Chondrocyte (in vitro differentiated cells): ENCODE data around the gene ARGLU1. TPM values are rescaled to one million over a fixed set of nuclear protein-coding genes. Genes with fewer than 3 reads are reported as not detected.

Experiments used
- DNase-seq: peaks from one replicate; pipeline ENCODE4 v3.0.0; 2021; ENCODE audit warnings: mixed read lengths, low spot score
- H3K27ac Mint-ChIP-seq: one replicate; pipeline ENCODE4 v1.8.0; 2021; ENCODE audit warnings: mild to moderate bottlenecking, moderate library complexity, mixed read lengths; ENCODE audit not compliant: unreplicated experiment
- H3K27me3 Mint-ChIP-seq: 2 replicates; pipeline ENCODE4 v1.8.0; 2021; ENCODE audit warnings: low read depth, mixed read lengths
- H3K36me3 Mint-ChIP-seq: 2 replicates; pipeline ENCODE4 v1.8.0; 2021; ENCODE audit warnings: low read depth, mixed read lengths
- H3K4me1 Mint-ChIP-seq: 2 replicates; pipeline ENCODE4 v1.8.0; 2021; ENCODE audit warnings: low read depth, mild to moderate bottlenecking, mixed read lengths
- H3K4me3 Mint-ChIP-seq: one replicate; pipeline ENCODE4 v1.8.0; 2021; ENCODE audit warnings: mild to moderate bottlenecking, moderate library complexity, mixed read lengths; ENCODE audit not compliant: unreplicated experiment
- H3K9me3 Mint-ChIP-seq: 2 replicates; pipeline ENCODE4 v1.8.0; 2021; ENCODE audit warnings: low read depth, mixed read lengths
- total RNA-seq: library from RNA; stranded (reverse); gene quantifications from 3 replicates; pipeline ENCODE4 v1.2.1, GENCODE V29; 2021
- TF ChIP-seq, protein P1 (sequence below): fragments of 200-600 bp; sonication (generic); IDR thresholded peaks from 2 replicates; pipeline ENCODE4 v1.5.0; 2021; ENCODE audit warnings: antibody characterized with exemption, mild to moderate bottlenecking, moderate library complexity

ARGLU1 gene
- total RNA-seq, 1 donor from 2014 or later = 48.5 TPM

DNA sequence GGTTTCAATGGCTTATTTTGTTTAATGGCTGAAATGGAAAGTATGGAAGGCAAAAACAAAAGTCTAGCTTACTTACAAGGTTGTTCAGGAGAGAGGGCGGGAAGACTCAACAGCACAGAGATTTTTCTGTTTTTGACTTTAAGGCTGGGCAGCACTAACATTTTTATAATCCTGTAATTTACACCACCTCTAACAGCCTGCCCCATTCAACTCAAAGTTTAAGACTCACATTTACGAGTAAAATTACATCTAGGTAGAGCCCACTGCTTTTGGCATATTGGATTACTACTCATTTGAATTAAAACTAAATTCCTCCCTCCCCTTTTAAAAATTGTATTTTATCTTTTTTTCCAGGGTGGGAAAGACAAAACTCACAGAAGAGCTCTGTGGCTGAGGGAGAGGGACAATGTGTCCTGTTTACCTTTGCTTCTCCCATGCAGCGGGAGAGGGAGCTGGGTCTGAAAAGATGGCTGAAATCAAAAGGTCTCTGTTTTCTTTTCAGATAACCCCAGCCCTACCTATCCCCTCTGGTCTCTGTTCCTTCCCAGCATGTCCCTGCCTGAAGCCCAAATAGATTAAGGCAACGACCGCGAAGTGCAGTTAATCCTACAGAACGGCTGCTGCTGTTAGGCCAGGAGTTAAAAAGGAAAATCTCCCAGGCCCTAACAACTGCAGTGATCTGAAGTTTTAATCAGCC, 39.1 kb downstream of the ARGLU1 start:
- H3K4me1 Mint-ChIP-seq = peaks cover 77% of the 10 kb centered on the region
- DNase-seq = no peak
- H3K36me3 Mint-ChIP-seq = no peaks in the 10 kb centered on the region
- no peak overlapping the region for H3K4me3 Mint-ChIP-seq
- TF ChIP-seq, protein P1, sequence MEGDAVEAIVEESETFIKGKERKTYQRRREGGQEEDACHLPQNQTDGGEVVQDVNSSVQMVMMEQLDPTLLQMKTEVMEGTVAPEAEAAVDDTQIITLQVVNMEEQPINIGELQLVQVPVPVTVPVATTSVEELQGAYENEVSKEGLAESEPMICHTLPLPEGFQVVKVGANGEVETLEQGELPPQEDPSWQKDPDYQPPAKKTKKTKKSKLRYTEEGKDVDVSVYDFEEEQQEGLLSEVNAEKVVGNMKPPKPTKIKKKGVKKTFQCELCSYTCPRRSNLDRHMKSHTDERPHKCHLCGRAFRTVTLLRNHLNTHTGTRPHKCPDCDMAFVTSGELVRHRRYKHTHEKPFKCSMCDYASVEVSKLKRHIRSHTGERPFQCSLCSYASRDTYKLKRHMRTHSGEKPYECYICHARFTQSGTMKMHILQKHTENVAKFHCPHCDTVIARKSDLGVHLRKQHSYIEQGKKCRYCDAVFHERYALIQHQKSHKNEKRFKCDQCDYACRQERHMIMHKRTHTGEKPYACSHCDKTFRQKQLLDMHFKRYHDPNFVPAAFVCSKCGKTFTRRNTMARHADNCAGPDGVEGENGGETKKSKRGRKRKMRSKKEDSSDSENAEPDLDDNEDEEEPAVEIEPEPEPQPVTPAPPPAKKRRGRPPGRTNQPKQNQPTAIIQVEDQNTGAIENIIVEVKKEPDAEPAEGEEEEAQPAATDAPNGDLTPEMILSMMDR = no peak
- H3K9me3 Mint-ChIP-seq = no peaks in the 10 kb centered on the region
- no peaks in the 10 kb centered on the region for H3K27me3 Mint-ChIP-seq
- H3K27ac Mint-ChIP-seq = peak overlapping the region; percentile 77

DNA sequence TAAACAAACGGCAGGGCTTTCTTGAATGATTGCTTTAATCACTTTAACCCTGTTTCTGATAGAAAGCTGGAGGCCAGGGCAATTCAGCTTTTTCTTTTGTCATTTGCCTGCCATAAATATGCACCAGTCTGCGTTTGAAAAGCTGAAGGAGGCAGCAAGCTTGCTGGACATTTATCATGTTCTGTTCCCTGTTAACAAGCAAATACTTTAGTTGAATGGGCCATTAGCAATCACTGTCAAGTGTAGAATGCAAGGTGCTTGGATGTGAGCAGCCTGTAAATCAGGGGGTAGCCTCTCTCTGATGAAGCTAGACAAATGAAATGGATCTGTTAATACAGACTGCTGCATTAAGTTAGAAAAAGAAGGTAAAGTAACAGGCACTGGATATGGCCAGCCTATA, 40.1 kb downstream of the ARGLU1 start:
- TF ChIP-seq, protein P1 = no peak
- peaks cover 87% of the 10 kb centered on the region for H3K4me1 Mint-ChIP-seq
- H3K27ac Mint-ChIP-seq = peak overlapping the region; percentile 65
- no peaks in the 10 kb centered on the region for H3K36me3 Mint-ChIP-seq
- H3K27me3 Mint-ChIP-seq = no peaks in the 10 kb centered on the region
- no peak for DNase-seq
- H3K4me3 Mint-ChIP-seq = no peak overlapping the region
- H3K9me3 Mint-ChIP-seq = no peaks in the 10 kb centered on the region

DNA sequence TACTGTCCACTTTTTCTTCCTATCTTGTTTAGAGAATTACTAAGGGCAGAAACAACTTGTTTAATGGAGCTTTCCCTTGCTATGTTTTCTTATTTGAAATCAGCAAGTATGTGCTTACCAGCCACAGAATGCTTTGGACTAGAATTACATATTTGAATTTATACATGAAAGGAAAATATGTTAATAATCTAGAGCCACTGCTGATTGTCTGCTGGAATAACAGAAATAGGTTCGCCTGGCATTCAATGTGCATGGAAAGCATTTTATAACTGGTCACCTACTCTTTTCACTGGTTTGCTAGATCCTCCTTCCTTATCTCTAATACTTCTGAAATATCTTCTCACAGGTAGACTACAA, 40.5 kb downstream of the ARGLU1 start:
- H3K27me3 Mint-ChIP-seq = no peaks in the 10 kb centered on the region
- no peaks in the 10 kb centered on the region for H3K9me3 Mint-ChIP-seq
- no peak overlapping the region for H3K4me3 Mint-ChIP-seq
- TF ChIP-seq, protein P1 = no peak
- peaks cover 87% of the 10 kb centered on the region for H3K4me1 Mint-ChIP-seq
- H3K36me3 Mint-ChIP-seq = no peaks in the 10 kb centered on the region
- peak overlapping the region; percentile 65 for H3K27ac Mint-ChIP-seq
- DNase-seq = no peak

GRCh38 chr13:106526738-106527444, 41.0 kb downstream of the ARGLU1 start:
- Mint-ChIP-seq H3K27ac (no peak overlapping the region), H3K4me3 (no peak overlapping the region), H3K4me1 (peaks cover 88% of the 10 kb centered on the region), H3K36me3 (no peaks in the 10 kb centered on the region), H3K9me3 (no peaks in the 10 kb centered on the region), H3K27me3 (no peaks in the 10 kb centered on the region)
- DNase-seq = no peak
- TF ChIP-seq, protein P1 = no peak

DNA sequence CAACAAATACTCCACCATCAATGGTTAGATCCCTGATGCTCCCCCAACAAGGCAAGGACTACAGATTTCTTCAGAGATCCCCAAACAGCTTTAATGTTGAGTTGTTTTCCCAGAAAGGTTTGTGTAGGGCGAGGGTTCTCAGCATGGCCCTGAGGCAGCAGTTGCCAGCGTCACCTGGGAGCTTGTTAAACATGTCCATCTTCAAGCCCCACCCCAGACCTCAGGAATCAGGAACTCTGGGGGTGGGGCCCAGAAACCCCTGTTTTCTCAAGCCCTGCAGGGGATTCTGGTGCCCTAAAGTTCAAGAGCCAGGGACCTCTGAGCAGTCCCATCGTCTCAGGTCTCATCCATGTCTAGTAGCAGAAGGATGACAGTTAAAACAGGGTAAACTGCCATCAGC, 42.1 kb downstream of the ARGLU1 start:
- H3K36me3 Mint-ChIP-seq = no peaks in the 10 kb centered on the region

More for the DNA sequence above, 42.1 kb downstream of the ARGLU1 start:
- no peak for DNase-seq
- H3K4me1 Mint-ChIP-seq = peaks cover 88% of the 10 kb centered on the region
- TF ChIP-seq, protein P1 = no peak
- no peak overlapping the region for H3K27ac Mint-ChIP-seq
- no peaks in the 10 kb centered on the region for H3K27me3 Mint-ChIP-seq
- no peak overlapping the region for H3K4me3 Mint-ChIP-seq
- H3K9me3 Mint-ChIP-seq = no peaks in the 10 kb centered on the region
